Activated T-helper 1 cell treated with Interleukin-2 at 50 U/mL for 16 hours (primary cell): Measurements from ENCODE around the gene SERTAD1.
A peak's percentile ranks its signal among the peaks of the same experiment; 100 is the strongest.
"Not testable (repeated sequence)": the region's sequence is repeated elsewhere in the genome, so short reads cannot be mapped to it uniquely, and the experiment has no call there.

Experiments used
- DNase-seq: peaks from one replicate; pipeline ENCODE4 v3.0.0-alpha.2; 2020; ENCODE audit warnings: low read depth

SERTAD1 gene, protein sequence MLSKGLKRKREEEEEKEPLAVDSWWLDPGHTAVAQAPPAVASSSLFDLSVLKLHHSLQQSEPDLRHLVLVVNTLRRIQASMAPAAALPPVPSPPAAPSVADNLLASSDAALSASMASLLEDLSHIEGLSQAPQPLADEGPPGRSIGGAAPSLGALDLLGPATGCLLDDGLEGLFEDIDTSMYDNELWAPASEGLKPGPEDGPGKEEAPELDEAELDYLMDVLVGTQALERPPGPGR

DNA sequence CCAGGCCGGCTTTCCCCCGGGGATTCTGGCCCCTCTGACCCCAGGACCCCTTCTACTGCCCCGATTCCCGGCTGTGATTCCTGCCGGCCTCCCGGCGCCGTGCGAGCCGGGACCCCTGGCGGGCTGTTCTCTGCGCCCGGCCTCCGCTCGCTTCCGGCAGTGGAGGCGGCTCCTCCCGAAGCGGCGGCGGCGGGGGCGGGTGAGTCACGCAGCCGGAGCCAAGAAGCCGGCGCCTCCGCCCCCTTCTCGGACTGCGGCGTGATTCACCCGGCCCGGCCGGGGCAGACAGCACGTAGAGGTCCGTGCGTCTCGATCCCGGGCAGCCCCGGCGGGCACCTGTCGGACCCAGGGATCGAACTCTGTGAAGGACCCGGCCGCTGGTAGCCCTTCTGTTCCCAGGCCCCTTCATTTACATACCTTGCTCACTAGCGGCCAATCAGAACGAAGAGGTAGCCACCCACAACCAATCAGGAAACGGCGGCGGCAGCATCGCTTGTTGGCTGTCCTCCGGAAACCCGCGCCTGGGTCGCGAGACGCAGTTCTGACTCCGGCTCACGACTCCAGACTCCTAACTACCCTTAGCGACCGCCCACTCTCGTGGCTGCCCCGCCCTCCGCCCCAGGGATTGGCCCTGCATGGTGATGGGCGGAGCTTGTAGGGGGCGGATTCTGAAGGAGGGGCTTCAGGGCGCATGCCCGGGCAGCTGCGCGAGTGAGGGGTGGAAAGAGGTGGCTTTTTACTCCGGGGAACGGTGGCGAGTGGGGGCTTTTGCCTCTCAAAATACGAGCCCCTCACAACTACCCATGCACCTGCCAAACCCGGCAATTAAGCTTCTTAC lies at the start of gene SERTAD1:
SERTAD1 (minus strand) TSS at position 543 of the 838 bp plus-strand sequence. CDS start 2,446 bp downstream, outside the sequence.
- peak; percentile 100 for DNase-seq

DNA sequence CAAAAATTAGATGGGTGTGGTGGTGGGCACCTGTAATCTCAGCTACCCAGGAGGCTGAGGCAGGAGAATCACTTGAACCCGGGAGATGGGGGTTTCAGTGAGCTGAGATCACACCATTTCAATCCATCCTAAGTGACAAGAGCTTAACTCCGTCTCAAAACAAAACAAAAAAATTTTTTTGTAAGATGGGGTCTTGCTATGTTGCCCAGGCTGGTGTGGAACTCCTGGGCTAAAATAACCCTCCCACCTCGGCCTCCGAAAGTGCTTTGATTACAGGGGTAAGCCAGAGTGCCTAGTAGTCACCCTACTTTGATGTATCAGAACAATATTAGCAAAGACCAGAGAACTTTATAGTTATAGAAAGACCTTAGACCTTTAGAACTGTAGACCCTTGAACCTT lies 48.9 kb upstream of the SERTAD1 start:
- DNase-seq: no peak

DNA sequence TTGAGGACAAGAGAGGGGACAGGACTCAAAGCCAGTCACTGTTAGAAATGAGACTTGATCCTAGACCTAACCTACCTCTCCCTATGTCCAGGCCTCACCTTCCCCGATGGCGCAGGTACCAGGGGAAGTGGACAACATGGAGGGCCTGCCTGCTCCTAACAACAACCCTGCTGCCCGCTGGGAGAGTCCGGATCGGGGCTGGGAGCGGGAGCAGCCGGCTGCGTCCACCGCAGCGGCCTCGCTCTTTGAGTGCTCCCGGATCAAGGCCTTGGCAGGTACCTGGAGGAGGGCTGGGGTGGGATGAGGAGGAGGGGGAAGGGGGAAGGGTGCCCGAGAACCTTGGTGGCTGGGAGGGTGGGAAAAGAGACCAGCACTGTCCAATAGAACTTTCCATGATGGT lies 46.7 kb upstream of the SERTAD1 start:
- DNase-seq: no peak

DNA sequence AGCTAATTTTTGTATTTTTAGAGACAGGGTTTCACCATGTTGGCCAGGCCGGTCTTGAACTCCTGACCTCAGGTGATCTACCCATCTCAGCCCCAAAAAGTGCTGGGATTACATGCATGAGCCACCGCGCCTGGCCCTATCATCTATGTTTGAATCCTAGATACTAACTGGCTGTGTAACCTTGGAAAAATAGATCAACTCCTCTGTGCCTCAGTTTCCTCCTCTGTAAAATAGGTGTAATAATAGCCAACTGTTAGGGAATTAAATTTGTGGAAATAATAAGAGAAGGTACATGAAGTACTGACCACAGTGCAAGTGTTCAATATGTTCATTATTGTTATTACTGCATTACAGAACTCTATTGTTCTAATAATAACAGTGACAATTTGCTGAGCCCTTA lies 45.3 kb upstream of the SERTAD1 start:
- DNase-seq: no peak

DNA sequence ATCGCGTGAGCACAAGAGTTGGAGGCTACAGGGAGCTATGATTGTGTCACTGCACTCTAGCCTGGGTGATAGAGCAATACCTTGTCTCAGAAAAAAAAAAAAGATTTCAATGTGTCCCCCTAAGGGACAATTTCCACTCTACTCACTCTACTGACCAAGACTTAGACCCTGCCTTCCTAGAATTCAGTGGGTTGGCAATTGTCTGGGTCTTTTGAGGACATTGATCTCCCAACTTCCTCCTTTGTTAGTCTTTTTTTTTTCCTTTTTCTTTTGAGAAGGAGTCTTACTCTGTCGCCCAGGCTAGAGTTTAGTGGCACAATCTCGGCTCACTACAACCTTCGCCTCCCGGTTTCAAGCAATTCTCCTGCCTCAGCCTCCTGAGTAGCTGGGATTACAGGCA lies 43.2 kb upstream of the SERTAD1 start:
- DNase-seq: no peak

DNA sequence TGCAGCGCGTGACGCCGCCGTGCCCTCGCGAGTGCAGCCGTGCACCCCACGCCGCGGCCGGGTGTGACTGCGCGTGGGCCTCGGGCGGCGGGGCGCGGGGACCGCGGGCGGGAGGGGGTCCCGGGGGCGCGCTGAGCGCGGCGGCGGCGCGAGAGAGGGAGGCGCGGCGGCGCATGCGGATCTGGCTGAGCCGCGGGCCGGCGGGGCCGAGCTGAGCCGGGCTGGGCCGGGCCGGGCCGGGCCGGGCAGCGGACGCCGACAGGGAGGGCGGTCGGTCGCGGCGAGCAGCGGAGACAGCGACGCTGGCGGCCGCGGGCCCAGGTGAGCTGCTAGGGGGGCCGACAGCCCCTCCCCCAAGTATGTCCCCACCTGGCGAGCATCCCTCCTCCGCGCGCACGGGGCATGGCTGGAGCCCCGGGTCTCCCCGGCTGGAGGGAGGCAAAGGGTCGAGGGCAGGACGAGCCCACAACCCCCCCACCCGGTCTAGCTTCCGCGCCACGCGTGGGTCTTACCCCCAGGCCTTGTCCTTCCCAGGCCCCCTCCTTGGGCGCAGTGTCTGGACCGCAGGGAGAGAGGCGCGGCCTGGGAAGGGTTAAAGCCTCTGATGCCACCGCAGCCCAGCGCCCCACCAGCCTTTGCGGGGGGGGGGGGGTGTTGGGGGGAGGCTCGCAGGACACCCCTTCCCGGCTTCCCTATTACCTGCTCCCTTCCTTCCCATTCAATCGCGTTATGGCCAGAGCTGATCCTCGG lies 41.4 kb upstream of the SERTAD1 start, which contains the start of gene SPTBN4:
SPTBN4 (plus strand) TSS at position 17 of the 750 bp plus-strand sequence. CDS start 5,621 bp downstream, outside the sequence.
- DNase-seq: no peak

DNA sequence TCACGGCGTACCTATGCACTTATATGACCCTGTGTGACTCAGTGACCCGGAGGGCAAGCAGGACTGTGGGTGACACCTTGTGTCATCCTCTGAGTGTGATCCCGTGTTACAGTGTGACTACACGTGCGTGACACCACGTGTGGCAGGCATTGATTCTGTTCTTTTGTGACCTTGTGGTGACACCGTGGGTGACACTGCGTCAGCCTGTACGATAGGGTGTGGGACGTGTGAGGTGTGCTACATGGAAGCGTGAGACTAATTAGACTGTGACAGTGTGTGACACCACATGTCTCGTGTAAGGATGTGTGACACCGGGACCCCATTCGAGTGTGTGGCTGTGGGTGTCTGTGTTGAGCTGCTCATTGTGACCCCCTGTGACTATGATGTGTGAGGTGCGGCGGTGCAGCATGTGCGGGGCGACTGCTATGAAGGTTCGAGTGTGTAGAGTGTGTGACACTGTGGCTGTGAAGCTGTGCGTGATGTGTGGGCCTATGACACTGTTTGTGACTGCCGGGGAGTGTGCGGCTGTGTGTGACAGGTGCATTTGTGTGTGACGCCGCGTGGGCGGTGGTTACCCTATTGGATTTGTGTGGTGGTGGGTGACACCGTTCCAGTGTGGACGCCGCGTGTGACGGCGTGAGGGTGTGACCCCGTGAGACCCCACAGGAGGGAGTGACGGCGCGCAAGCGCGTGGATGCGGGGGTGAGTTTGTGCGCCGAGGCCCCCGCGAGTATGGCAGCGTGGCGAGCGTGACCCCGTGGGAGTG lies 40.6 kb upstream of the SERTAD1 start:
- no peak for DNase-seq

DNA sequence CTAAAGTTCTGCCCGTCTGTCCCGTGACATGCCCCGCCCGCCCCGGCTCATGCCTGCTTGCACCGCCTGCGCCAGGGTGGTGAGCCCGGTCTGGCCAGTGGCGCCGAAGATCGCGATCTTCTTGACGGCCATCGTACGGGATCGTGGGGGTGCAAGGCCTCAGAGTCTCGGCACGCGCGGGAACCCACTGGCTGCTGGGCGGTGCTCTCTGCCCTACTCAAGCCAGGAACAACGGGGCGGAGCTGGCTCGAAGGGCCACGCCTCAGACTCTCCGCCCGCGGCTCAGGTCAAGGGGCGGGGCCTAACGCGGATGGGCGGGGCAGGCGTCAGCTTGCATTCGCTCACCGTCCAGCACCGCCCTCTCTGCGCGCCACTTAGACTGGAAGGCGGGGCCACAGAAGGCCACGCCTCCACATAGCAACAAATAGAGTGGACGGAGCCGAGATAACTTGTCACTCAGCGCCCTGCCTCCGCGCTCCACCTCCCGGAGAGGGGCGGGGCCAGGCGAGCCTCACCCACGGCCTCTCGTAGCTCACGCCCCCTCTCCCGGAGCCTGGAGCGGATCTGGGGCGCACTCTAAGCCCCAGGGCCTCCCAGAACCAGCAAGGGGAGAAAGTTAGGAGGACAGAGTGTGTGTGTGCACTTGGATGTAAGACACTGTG lies 39.9 kb upstream of the SERTAD1 start, which contains the start of gene BLVRB:
BLVRB (minus strand) TSS at position 189 of the 662 bp plus-strand sequence; CDS start at position 132, 57 bp downstream.
- DNase-seq: peak; percentile 99

DNA sequence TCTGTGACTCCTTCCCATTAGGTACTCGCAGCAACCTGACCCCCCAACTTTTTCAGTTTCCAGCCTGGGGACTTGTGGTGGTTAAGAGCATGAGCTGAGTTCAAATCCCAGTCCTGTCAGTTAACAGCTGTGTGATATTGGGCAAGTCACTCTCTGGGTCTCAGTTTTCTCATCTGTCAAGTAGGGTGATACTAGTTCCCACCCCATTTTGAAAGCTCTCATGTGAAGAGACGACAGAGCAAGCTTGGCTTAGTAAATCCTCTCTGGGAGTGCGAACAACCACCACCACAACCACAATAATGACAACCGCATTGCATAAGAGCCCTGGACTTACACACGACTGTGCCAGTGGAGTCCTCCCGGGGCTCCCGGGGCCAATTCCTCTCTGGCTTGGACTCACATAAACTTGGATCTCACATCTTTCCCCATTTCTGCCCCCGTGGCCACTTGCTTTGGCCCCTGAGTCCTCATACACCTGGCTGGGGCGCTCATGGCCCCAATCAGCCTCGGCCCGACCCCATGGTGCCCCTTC lies 39.3 kb upstream of the SERTAD1 start:
- DNase-seq: no peak

DNA sequence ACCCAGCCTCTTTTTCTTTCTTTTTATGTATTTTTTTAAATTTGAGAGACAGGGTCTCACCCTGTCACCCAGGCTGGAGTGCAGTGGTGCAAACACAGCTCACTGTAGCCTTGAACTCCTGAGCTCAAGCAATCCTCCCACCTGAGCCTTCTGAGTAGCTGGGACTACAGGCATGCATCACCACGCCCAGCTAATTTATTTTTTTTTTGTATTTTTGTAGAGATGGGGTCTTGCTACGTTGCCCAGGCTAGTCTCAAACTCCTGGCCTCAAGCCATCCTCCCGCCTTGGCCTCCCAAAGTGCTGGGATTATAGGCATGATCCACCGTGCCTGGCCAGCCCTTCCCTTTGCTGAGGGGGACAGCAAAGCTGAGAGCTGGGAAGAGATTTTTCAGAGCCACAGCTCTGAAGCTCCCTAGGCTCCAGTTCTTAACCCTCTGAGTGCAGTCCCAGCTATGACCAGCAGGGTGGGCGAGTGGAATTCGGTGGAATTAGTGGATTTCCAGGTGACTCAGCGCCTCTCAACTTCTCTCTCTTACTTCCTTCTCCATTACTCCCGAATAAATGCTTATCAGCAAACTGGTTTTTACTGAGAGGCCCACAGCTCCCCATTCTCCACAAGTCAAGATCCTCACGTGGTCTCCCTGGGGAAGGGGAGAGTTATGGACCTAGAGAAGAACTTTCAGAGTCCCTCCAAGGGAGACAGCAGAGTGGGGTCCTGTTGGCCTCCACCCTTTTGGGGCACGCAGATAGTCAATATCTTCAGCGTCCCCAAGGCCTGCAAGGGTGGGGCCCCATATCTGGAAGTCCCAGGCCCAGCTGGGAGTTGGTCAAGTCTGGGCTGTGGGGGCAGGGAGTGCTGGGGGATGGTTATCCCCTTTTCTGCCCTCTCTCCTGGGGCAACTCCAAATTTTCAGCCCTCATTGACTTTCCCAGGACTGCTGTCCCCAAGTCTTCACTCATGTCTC lies 38.5 kb upstream of the SERTAD1 start:
- DNase-seq: peak; percentile 51

DNA sequence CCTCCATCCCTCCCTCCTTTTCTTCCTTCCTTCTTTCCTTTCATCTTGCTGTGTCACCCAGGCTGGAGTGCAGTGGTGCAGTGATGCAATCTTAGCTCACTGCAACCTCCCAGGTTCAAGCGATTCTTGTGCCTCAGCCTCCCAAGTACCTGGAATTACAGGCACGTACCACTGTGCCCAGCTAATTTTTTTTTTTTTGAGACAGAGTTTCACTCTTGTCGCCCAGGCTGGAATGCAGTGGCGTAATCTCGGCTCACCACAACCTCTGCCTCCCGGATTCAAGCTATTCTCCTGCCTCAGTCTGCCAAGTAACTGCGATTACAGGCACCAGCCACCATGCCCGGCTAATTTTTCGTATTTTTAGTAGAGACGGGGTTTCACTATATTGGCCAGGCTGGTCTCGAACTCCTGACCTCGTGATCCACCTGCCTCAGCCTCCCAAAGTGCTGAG lies 37.8 kb upstream of the SERTAD1 start:
- not testable (repeated sequence) for DNase-seq

DNA sequence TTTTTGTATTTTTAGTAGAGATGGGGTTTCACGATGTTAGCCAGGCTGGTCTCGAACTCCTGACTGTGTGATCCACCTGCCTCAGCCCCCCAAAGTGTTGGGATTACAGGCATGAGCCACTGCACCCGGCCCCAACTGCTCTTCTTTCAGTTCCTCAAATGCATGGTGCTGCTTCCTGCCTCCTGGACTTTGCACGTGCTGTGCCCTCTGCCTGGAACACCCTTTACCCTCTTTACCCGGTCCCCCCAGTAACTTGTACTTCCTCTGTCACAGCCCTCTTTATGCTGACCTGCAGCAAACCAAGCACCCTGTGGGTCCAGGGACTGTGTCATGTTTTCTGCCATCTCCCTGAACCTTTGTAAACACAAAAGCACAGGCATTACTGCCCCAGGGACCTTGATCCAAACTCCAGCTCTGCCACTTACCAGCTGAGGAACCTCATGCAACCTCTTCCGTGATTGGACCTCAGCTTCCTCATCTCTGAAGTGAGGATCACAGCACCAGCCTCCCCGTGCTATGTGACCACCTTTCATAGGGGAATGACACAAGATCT lies 36.0 kb upstream of the SERTAD1 start:
- no peak for DNase-seq

DNA sequence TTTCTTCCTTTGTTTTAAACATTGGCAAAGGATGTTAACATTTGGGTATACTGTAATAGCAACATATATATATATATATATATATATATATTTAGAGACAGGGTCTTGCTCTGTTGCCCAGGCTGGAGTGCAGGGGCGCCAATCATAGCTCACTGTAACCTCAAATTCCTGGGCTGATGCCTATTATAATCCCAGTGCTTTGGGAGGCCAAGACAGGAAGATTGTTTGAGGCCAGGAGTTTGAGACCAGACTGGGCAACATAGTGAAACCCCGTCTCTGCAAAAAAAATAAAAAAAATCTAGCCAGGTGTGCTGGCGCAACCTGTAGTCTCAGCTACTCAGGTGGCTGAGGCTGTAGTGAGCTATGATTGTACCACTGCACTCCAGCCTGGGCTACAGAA lies 34.4 kb upstream of the SERTAD1 start:
- no peak for DNase-seq

DNA sequence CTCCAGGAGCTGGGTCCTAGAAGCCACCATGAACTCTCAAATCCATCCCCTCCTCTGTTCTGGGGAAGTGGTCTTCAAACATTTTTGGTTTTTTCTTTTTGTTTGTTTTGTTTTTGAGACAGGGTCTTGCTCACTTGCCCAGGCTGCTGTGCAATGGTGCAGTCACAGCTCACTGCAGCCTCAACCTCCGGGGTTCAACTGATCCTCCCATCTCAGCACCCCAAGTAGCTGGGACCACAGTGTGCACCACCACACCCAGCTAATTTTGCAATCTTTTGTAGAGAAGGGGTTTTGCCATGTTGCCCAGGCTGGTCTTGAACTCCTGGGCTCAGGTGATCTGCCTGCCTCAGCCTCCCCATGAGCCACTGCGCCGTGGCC lies 32.8 kb upstream of the SERTAD1 start:
- no peak for DNase-seq

DNA sequence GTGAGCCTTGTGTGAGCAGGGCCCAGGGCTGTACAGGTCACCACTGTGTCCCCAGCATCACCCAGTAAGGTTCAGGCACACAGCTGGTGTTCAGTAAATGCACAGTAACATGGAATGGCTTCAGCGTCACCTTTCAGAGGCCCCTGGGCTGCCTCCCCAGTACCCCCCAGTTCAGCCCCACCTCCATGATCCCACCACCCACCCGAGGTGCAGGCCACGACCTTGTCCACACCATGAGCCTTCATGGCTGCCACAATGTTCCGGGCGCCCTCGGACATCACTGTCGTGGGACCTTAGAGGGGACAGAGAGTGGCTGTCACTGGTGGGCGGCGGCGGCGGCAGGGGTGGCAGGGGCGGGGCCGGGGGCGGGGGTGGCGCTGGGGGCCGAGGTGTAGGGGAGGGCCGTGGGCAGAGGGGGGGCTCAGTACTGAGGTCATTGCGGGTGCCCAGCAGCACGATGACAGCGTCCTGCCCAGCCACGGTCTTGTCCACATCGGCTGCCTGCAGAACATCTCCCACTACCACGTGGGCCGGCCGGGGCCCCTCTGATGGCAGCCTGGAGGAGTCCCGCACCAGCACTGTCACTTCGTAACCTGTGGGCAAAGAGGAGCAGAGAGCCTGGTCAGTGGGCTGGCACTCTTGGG lies 32.3 kb upstream of the SERTAD1 start:
- DNase-seq: no peak

DNA sequence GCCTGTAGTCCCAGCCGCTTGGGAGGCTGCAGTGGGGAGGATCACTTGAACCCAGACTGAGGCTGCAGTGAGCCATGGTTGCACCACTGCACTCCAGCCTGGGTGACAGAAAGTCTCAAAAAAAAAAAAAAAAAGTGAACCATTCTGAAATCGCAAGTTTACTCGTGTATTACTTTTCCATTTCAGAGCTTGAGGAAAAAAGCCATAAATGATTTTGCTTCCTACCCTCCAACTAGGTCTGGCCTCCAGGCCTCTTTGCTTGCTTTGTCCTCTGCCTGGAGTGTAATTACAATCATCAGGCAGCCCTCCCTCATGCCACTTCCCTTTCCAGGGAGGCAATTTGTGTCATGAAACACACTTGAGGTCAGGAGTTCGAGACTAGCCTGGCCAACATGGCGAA lies 31.3 kb upstream of the SERTAD1 start:
- DNase-seq: no peak

DNA sequence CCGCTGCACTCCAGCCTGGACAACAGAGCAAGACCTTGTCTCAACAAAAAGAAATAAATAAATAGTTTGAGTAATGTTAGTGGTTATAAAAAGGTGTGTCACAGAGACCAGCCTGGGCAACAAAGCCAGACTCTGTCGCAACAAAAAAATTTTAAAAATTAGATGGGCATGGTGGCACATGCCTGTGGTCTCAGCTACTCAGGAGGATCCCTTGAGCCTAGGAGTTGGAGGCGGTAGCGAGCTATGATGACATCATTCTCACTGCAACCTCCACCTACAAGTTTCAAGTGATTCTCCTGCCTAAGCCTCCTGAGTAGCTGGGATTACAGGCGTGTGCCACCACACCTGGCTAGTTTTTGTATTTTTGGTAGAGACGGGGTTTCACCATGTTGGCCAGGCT lies 28.2 kb upstream of the SERTAD1 start:
- DNase-seq: not testable (repeated sequence)

DNA sequence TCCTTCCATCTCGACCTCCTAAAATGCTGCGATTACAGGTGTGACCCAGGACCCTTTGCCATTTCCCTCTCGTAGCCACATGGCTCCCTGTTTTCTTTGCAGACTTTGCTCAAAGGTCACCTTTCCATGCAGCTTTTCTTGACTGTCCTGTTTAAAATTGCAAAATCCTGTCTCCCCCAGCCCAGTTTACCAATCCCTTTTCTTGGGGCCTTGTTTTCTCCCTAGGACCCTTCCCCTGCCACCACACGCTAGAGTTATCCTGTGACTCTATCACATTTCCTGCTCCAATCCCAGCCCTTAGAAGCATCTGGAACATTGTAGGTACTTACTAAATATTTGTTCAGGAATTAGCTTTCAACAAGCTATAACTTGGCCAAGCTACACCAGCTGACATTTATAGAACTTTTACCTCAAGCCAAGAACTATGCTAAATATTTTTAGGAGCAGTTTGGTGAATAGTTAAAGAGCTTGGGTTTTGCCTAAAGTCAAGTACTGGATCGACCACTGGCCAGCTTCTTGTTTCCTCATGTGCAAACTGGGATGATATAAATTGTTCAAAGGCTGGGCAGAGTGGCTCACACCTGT lies 27.5 kb upstream of the SERTAD1 start:
- no peak for DNase-seq
